ENCODE results near the gene CCDC93.

Gene CCDC93

GRCh38 chr2:118013724-118014491, at the start of gene CCDC93:
CCDC93 (minus strand) TSS chr2:118014070; CDS start chr2:118013995, 75 bp downstream.
- no peak for FAIRE-seq

GRCh38 chr2:118062669-118063068, 48.8 kb upstream of the CCDC93 start:
- no peak for FAIRE-seq

GRCh38 chr2:118062048-118062447, 48.2 kb upstream of the CCDC93 start:
- no peak for FAIRE-seq

GRCh38 chr2:118061135-118061955, 47.5 kb upstream of the CCDC93 start:
- no peak for FAIRE-seq

GRCh38 chr2:118059919-118060478, 46.1 kb upstream of the CCDC93 start:
- no peak for FAIRE-seq

- no peak for FAIRE-seq
Observed at GRCh38 chr2:118058951-118059350, 45.1 kb upstream of the CCDC93 start.

- FAIRE-seq, result no peak
Observed at GRCh38 chr2:118056801-118057200, 42.9 kb upstream of the CCDC93 start.

GRCh38 chr2:118056165-118056534, 42.3 kb upstream of the CCDC93 start:
- FAIRE-seq, result no peak

- no peak for FAIRE-seq
Observed at GRCh38 chr2:118055512-118056164, 41.8 kb upstream of the CCDC93 start.

- no peak for FAIRE-seq
Observed at GRCh38 chr2:118054213-118055008, 40.5 kb upstream of the CCDC93 start.

GRCh38 chr2:118053681-118054080, 39.8 kb upstream of the CCDC93 start:
- no peak for FAIRE-seq

- FAIRE-seq, result no peak
Observed at GRCh38 chr2:118052474-118052873, 38.6 kb upstream of the CCDC93 start.

GRCh38 chr2:118051826-118052358, 38.0 kb upstream of the CCDC93 start:
- no peak for FAIRE-seq

GRCh38 chr2:118050974-118051373, 37.1 kb upstream of the CCDC93 start:
- FAIRE-seq, result no peak

- FAIRE-seq, result no peak
Observed at GRCh38 chr2:118050386-118050785, 36.5 kb upstream of the CCDC93 start.

GRCh38 chr2:118049816-118050140, 35.9 kb upstream of the CCDC93 start:
- FAIRE-seq, result no peak

GRCh38 chr2:118049140-118049815, 35.4 kb upstream of the CCDC93 start:
- no peak for FAIRE-seq

GRCh38 chr2:118048401-118048800, 34.5 kb upstream of the CCDC93 start:
- FAIRE-seq, result no peak

GRCh38 chr2:118047380-118047826, 33.5 kb upstream of the CCDC93 start:
- no peak for FAIRE-seq

- peak; percentile 94 for FAIRE-seq
Observed at GRCh38 chr2:118046634-118047210, 32.9 kb upstream of the CCDC93 start.

- FAIRE-seq, result no peak
Observed at GRCh38 chr2:118045286-118045685, 31.4 kb upstream of the CCDC93 start.

Data from A204.1 (cell line).